Osteoblast (primary cell): Measurements from ENCODE around the gene DRAXIN. TPM values are rescaled to one million over a fixed set of nuclear protein-coding genes. Genes with fewer than 3 reads are reported as not detected.
A peak's percentile ranks its signal among the peaks of the same experiment; 100 is the strongest.

ENCODE experiments used
- DNase-seq: peaks from one replicate; pipeline ENCODE4 v3.0.0; 2011; ENCODE audit warnings: low spot score, mixed read lengths; ENCODE audit not compliant: insufficient read length; ENCODE audit errors: missing footprints
- H2AFZ ChIP-seq: 2 replicates; pipeline ENCODE4 v1.6.0; 2011; ENCODE audit warnings: mild to moderate bottlenecking, low read length
- H3K27ac ChIP-seq: 2 replicates; pipeline ENCODE4 v1.5.1; 2011; ENCODE audit warnings: mild to moderate bottlenecking, low read depth, low read length, moderate library complexity
- H3K27me3 ChIP-seq: 2 replicates; pipeline ENCODE4 v1.6.0; 2012; ENCODE audit warnings: mild to moderate bottlenecking, control low read depth, inconsistent platforms, low read length, moderate library complexity; ENCODE audit not compliant: insufficient read depth
- H3K36me3 ChIP-seq: 2 replicates; pipeline ENCODE4 v1.5.1; 2011; ENCODE audit warnings: mild to moderate bottlenecking, low read length, control low read depth, moderate library complexity; ENCODE audit not compliant: insufficient read depth
- H3K4me1 ChIP-seq: 2 replicates; pipeline ENCODE4 v1.5.1; 2011; ENCODE audit warnings: mild to moderate bottlenecking, low read length, control low read depth, moderate library complexity; ENCODE audit not compliant: insufficient read depth
- H3K4me2 ChIP-seq: 2 replicates; pipeline ENCODE4 v1.6.0; 2011; ENCODE audit warnings: mild to moderate bottlenecking, low read length; ENCODE audit not compliant: insufficient read depth
- H3K4me3 ChIP-seq: fragments of 200-600 bp; sonication (generic); 3 replicates; pipeline ENCODE4 v1.5.1; 2012; ENCODE audit warnings: mild to moderate bottlenecking, low read length, inconsistent platforms; ENCODE audit not compliant: insufficient read depth
- H3K79me2 ChIP-seq: 2 replicates; pipeline ENCODE4 v1.6.0; 2012; ENCODE audit warnings: mild to moderate bottlenecking, low read length, control low read depth, inconsistent platforms; ENCODE audit not compliant: insufficient read depth
- H3K9me3 ChIP-seq: 2 replicates; pipeline ENCODE4 v1.5.1; 2011; ENCODE audit warnings: low read depth, low read length, control low read depth
- H4K20me1 ChIP-seq: 2 replicates; pipeline ENCODE4 v1.6.0; 2012; ENCODE audit warnings: mild to moderate bottlenecking, low read length, control low read depth; ENCODE audit not compliant: insufficient read depth
- CTCF ChIP-seq: IDR thresholded peaks from 2 replicates; pipeline ENCODE4 v1.5.1; 2011; ENCODE audit warnings: mild to moderate bottlenecking, low read depth, low read length, moderate library complexity; ENCODE audit errors: extremely low read depth
- total RNA-seq: library from RNA; depleted of rRNA; stranded (reverse); fragments of >200 nt; gene quantifications from 2 replicates; pipeline ENCODE4 v1.2.3, GENCODE V29; 2012

Gene DRAXIN
- total RNA-seq, 1 donor = under 0.01 TPM

GRCh38 chr1:11693917-11694316 lies 2.4 kb downstream of the DRAXIN start:
- DNase-seq = peak; percentile 91
- peaks cover 66% of the 10 kb centered on the region for H3K27me3 ChIP-seq
- H3K9me3 ChIP-seq = no peaks in the 10 kb centered on the region
- no peak for TF ChIP-seq CTCF
- peaks cover 4% of the 10 kb centered on the region for H4K20me1 ChIP-seq
- peaks cover 12% of the 10 kb centered on the region for H3K4me1 ChIP-seq
- no peak overlapping the region for H2AFZ ChIP-seq
- no peak overlapping the region for H3K4me3 ChIP-seq
- no peak overlapping the region for H3K4me2 ChIP-seq
- no peaks in the 10 kb centered on the region for H3K79me2 ChIP-seq
- no peaks in the 10 kb centered on the region for H3K36me3 ChIP-seq
- no peak overlapping the region for H3K27ac ChIP-seq

GRCh38 chr1:11695861-11696260 lies 4.4 kb downstream of the DRAXIN start:
- peaks cover 60% of the 10 kb centered on the region for H3K27me3 ChIP-seq
- TF ChIP-seq CTCF = no peak

GRCh38 chr1:11697188-11697892 lies 5.8 kb downstream of the DRAXIN start:
- no peaks in the 10 kb centered on the region for H3K9me3 ChIP-seq
- TF ChIP-seq CTCF = no peak
- no peak overlapping the region for H3K4me3 ChIP-seq
- DNase-seq = peak; percentile 54
- no peak overlapping the region for H3K4me2 ChIP-seq
- peaks cover 61% of the 10 kb centered on the region for H3K27me3 ChIP-seq
- H4K20me1 ChIP-seq = peaks cover 2% of the 10 kb centered on the region
- peaks cover 12% of the 10 kb centered on the region for H3K4me1 ChIP-seq
- H3K79me2 ChIP-seq = no peaks in the 10 kb centered on the region
- no peaks in the 10 kb centered on the region for H3K36me3 ChIP-seq
- H2AFZ ChIP-seq = no peak overlapping the region
- no peak overlapping the region for H3K27ac ChIP-seq

More at GRCh38 chr1:11695861-11696260, 4.4 kb downstream of the DRAXIN start:
- H3K4me1 ChIP-seq = peaks cover 12% of the 10 kb centered on the region
- H4K20me1 ChIP-seq = peaks cover 2% of the 10 kb centered on the region
- no peak overlapping the region for H3K4me2 ChIP-seq
- no peaks in the 10 kb centered on the region for H3K9me3 ChIP-seq
- no peak overlapping the region for H3K27ac ChIP-seq
- no peak for DNase-seq
- no peak overlapping the region for H2AFZ ChIP-seq
- no peaks in the 10 kb centered on the region for H3K36me3 ChIP-seq
- H3K4me3 ChIP-seq = no peak overlapping the region
- no peaks in the 10 kb centered on the region for H3K79me2 ChIP-seq

GRCh38 chr1:11697893-11698210 lies 6.3 kb downstream of the DRAXIN start:
- H3K36me3 ChIP-seq = no peaks in the 10 kb centered on the region
- H3K4me3 ChIP-seq = no peak overlapping the region
- H3K9me3 ChIP-seq = no peaks in the 10 kb centered on the region
- peak; percentile 65 for DNase-seq
- no peaks in the 10 kb centered on the region for H4K20me1 ChIP-seq
- no peaks in the 10 kb centered on the region for H3K79me2 ChIP-seq
- H3K4me1 ChIP-seq = peaks cover 9% of the 10 kb centered on the region
- H3K4me2 ChIP-seq = no peak overlapping the region
- no peak overlapping the region for H2AFZ ChIP-seq
- peaks cover 56% of the 10 kb centered on the region for H3K27me3 ChIP-seq
- no peak overlapping the region for H3K27ac ChIP-seq
- TF ChIP-seq CTCF = no peak
